GM12875 (cell line): Measurements from ENCODE around the gene RIOK3.

Experiments used
- H3K4me3 ChIP-seq: one replicate; pipeline ENCODE4 v1.5.1; 2011; ENCODE audit warnings: low read depth, low read length, control low read depth
- CTCF ChIP-seq: IDR thresholded peaks from 2 replicates; pipeline ENCODE4 v1.5.1; 2011; ENCODE audit warnings: low read depth, mild to moderate bottlenecking, control low read depth, inconsistent platforms, low read length, moderate library complexity, borderline replicate concordance; ENCODE audit not compliant: insufficient read depth

The RIOK3 gene

GRCh38 chr18:23498117-23498516, 45.0 kb downstream of the RIOK3 start:
- H3K4me3 ChIP-seq = no peak overlapping the region
- TF ChIP-seq CTCF = no peak

GRCh38 chr18:23498877-23499276, 45.8 kb downstream of the RIOK3 start:
- H3K4me3 ChIP-seq = no peak overlapping the region
- TF ChIP-seq CTCF = peak; percentile 94

GRCh38 chr18:23499291-23499781, 46.2 kb downstream of the RIOK3 start:
- no peak for TF ChIP-seq CTCF

GRCh38 chr18:23501626-23502025, 48.5 kb downstream of the RIOK3 start:
- no peak for TF ChIP-seq CTCF
- H3K4me3 ChIP-seq = no peak overlapping the region

More at GRCh38 chr18:23499291-23499781, 46.2 kb downstream of the RIOK3 start:
- H3K4me3 ChIP-seq = no peak overlapping the region

- H3K4me3 ChIP-seq = peak overlapping the region; percentile 90
- TF ChIP-seq CTCF = no peak
These were observed 49.5 kb downstream of the RIOK3 start for GRCh38 chr18:23502516-23503037.

GRCh38 chr18:23503038-23503962, 50.2 kb downstream of the RIOK3 start, which contains the start of gene RMC1:
Gene RMC1 (plus strand): TSS chr18:23503511. CDS start chr18:23503619, 108 bp downstream.
- TF ChIP-seq CTCF = peak; percentile 21; the same call in 1 of the 2 replicates
- H3K4me3 ChIP-seq = peak within 1 kb of the TSS; percentile 90
